HG02763 (cell line): ENCODE data around the gene MCCC1.
"Not testable (repeated sequence)": the region's sequence is repeated elsewhere in the genome, so short reads cannot be mapped to it uniquely, and the experiment has no call there.

Experiments
- ATAC-seq: cut with Tn5 transposase; IDR thresholded peaks from one replicate; pipeline ENCODE4 v1.9.1; 2021; ENCODE audit warnings: mild to moderate bottlenecking, moderate library complexity; ENCODE audit not compliant: unreplicated experiment

MCCC1 gene

DNA sequence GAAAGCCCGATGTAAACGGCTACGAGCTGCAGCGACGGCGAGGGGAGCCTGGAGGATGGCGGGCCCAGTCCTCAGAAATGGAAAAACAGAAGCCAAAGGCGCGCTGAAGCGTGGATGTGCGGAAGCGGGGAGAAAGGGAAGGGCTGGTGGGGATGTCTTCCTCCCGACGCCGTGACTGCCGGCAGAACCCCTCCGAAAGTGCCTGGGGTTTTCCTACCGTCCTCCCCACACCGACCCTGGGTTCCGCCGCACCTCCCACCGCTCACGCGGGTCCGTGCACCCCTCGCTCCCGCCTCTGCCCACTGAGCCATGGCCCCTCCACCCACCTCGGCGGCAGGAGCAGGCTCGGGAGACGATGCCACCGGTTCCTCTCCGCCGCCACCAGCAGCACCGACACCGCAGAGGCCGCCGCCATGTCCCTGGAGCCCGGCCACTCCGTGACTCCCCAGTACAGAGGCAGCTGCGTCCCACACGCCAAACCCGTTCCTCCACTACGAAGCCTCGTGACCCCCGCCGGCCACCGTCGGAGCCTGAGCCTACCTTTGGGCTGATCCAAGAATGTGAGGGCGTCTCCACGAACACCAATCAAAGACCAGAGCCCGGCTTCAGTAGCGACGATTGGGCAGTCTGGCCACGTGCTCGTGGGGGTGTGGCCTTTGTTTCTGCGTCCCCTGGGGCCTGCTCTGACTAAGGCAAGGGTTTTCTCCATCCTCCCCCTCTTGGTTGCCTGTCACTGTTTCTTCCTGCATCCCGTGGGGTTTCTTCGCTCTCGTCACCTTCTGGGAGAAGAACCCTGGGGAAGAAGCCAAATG lies at the start of gene MCCC1:
Gene MCCC1 (minus strand): TSS at position 471 of the 812 bp plus-strand sequence. CDS start 56 bp downstream, at position 415.
- ATAC-seq = peak; percentile 99

DNA sequence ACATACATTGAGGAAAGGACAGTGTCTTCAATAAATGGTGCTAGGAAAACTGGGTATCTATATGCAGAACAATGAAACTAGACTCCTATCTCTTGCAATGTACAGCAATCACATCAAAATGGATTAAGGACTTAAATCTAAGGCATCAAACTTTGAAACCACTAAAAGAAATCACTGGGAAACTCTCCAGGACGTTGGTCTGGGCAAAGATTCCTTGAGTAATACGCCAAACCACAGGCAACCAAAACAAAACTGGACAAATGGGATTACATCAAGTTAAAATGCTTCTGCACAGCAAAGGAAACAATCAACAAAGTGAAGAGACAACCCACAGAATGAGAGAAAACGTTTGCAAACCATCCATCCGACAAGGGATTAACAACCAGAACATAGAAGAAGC lies 48.8 kb upstream of the MCCC1 start:
- no peak for ATAC-seq

DNA sequence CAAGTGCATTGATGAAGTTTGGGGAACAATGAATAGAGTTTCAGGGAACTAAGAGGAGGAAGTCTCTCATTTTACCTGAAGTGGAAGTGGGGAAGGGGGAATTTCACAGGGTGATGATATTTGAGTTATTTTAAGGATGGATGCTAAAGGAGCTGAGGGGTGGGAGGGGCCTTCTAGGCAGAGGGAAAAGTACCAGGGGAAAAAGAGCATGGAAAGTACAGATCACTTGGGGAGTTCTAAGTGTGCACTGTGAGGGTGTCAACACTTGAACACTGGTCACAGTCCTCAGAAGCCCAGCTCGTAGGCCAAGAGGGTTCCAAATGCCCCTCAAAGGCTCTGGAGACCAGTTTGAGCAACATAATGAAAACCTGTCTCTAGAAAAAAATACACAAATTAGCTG lies 45.1 kb upstream of the MCCC1 start:
- no peak for ATAC-seq

DNA sequence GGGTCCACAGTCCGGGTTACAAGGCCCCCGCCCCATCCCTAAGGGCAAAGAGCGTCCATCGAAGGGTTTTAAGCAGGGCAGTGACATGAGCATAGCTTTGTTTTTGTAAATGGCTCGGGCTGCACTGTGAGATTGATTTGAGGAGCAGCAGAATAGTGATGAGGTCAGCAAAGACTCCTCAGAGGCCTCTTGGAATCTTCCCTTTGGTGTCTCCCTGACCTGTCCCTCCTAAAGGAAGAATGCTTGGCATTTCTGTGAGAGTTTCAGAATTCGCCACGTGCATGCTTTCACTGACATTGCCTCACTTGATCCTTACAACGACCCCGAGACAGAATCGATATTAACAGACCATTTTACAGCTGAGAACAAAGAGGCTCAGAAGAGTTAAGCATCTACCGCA lies 42.9 kb upstream of the MCCC1 start:
- ATAC-seq = no peak

DNA sequence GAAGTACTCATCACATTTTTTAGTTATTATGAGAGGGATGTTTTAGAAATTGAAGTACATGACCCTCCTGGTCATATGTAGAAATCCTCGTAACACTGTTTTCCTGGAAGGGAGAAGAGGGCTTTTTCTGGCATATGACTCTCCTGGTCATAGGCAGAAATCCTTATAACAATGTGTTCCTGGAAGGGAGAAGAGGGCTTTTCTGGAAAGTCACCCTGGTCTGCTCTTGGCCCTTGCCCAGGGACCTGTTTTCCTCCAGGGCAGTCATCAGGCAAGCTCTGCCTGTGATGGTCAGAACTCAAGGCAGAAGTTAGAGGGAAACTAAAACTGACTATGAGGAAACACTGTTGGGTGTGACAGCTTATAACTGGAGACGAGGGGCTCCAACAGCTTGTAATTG lies 35.5 kb upstream of the MCCC1 start:
- no peak for ATAC-seq

DNA sequence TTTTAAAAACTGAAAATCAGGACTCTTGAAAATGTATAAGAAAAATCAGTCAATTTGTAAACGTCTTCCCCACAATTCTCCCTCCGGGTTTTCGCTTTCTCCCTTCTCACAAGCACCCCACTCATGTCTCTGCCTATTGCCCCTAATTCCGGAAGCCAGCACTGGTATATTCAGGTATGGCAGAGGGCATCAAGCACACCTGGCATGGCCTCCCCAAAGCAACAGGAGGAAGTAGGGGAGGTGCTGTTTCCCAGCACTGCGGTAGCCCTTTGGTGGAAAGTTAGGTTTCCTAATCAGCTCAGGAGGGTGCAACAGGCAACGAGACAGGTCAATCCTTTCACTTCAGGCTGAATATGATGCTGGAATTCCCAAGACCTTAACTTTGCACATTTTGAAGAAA lies 33.1 kb upstream of the MCCC1 start:
- ATAC-seq = no peak

DNA sequence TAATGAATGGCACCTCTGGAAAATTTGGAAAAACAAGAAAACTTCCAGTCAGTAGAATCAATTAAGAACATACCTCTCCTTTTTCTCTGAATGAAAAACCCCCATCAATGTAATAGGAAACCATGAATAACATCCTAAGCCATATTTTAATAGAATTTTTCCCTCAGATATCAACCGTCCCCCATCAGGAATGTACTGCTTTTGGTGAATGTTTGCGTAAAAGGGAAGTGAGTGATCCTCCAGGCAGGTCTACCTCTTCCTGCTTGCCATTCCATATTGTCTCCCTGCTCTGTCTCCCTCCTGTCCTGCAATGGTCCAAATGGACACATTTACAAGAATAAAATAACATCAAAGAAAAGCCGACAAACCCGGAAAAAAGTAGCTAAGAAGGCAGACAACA lies 32.4 kb upstream of the MCCC1 start:
- no peak for ATAC-seq

DNA sequence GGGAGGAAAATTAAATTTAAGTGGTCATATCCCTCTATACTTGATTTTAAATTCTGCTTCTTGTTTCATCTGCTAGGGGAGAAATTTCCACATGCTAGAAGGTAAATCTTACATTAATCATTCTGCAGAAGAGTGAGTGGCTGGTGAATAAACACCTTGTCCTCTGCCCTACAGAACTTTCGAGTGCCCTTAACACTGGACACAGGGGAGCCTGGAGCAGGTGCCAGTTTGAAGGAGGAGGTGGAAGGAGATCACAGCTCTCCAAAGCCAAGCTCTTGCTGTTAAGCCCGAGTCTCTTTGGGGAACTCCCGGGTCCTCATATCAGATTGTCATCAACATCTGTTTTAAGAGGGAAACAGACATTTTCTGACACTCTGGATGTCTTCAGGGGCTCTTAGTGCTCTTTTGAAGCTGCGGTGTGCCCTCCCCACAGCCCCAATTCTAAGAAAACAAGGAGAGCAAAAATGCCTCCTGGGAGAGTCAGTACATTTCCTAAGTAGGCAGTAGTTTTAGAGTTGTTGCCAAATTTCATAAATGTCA lies 32.0 kb upstream of the MCCC1 start:
- ATAC-seq = no peak

DNA sequence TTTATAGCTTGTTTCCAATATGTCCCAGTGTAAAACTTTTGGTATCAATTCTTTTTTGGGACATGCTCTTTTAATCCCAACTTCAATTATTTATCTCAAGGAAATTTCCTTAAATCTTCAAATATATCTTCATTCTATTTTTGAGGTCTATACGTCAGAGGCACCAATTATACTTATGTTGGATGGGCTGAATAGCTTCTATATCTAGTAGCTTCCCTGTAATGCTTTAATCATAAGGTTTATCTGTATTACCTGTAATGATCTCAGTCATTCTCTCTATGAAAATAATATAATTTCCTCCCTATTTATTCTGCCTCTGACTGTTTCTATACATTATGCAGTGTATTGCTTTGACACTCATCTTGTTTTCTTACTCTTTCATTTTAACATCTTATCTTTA lies 29.9 kb upstream of the MCCC1 start:
- ATAC-seq = no peak

DNA sequence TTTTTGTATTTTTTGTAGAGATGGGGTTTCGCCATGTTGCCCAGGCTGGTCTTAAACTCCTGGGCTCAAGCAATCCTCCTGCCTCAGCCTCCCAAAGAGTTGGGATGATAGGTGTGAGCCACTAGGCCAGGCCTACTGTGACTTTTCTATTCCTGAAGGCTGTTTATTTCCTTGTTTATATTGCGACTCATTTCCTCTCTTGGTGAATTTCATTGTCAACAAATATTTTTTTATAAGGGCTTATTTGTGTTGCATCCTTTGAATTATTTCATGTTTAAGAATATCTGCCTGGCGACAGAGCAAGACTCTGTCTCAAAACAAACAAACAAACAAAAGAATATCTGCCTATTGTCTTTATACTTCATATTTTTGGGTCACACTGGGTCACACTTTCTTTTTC lies 29.4 kb upstream of the MCCC1 start:
- no peak for ATAC-seq

DNA sequence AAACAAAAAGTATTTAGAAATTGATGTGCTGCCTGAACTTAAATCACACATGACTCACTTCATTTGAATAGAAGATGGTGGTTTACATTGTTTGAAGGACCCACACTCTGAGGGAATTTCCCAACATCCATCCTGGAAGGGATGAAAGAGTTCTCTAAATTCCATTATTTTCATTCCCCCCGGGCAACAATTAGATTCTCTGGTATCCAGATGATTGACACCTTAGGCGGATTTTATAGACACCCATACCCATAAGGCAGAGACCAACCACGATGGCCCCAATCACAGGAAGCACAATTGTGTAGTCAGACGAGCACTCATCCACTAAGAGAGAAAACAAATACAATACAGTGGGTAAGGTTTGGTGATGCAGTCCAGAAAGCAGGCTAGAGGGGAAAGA lies 24.6 kb upstream of the MCCC1 start:
- ATAC-seq = no peak

DNA sequence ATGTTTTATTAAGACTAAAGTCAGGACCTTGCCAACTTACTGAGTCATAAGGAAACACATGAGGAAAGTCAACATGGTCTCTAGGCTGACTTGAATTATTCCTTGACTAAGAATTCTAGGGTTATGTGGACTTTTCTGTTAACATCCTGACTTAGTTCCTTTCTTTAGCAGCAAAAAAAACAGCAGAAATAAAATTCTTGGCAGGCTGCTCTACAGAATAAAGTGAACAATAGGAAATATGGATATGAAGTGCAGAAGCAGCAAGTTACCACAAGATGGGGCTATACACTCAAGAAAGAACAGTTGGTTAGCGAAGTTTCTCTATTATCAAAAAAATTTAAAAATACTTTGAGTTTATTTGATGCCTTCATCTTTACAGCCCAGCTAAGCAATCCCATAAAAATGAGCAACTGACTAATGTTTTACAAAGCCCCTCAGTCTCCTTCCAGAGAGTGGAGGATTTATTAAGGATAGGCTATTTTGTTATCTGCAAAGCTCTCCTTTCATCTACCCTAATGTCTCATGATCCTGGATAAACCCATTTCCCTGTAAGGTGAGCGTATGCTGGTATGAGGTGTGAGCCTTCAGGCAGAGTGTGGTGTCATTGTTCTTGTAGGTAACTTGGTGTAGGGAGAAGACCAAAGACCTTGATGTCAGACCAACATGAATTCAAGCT lies 23.1 kb upstream of the MCCC1 start:
- ATAC-seq = no peak

DNA sequence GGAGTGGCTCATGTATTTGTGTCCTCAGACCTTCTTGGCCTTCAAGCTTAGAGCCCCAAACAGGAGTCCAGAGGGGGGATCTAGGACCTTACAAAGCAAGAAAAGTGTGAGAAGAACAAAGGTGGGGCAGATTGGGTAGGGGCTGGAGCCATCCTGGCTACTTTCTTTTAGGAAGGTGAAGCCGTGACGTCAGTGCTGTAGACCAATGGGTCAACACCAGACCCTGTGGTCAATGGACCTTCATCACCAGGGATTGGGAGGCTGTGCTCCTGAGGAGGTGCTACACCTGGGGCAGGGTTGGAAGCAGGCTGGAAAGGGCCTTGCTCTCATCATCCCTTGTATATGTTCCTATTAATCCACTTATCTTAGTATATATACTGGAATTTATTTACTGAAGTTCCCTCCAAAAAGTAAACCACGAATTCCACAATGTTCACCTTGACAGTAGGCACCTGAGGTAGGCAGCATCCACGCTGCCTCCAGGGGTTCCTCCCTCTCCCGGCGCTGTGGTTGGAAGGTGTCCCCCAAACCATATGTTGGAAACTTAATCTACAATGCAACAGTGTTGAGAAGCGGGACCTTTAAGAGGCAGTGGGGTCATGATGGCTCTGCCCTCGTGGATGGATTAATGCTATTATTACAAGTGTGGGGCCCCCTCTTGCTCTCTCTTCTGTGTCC lies 21.4 kb upstream of the MCCC1 start:
- ATAC-seq = no peak

DNA sequence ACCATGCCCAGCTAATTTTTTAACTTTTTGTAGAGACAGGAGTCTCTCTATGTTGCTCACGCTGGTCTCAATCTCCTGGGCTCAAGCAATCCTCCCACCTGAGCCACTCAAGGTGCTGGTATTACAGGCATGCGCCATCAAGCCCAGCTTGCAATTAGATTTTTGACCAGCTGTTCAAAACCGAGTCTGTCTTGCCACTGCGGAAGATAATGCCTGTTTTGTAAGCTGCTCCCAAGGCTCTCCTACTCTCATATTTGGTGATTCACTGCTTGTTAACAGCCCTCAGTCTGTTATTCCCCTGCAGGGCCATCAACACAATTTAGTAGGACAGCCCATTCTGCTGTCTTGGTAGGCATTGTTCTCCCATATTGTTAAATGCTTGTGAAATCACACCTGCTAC lies 17.8 kb upstream of the MCCC1 start:
- no peak for ATAC-seq

DNA sequence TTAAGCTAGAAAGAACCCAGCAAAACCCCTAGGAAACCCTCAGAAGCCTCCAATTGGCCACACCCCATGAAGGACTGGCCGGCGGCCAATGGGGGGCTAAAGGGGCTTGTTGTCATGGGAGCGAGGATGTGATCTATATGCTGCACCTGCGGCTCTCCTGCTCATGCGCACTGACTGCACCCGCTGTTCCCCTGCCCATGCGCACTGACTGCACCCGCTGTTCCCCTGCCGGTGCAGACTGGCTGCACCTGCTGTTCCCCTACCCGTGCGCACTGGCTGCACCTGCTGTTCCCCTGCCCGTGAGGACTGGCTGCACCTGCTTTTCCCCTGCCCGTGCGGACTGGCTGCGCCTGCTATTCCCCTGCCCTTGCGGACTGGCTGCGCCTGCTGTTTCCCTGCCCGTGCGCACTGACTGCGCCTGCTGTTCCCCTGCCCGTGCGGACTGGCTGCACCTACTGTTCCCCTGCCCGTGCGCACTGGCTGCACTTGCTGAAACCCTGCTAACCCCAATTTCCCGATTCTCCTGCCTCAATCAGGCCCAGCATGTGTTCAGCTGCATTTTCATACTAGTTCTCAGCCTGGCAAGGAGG lies 16.8 kb upstream of the MCCC1 start:
- ATAC-seq = peak; percentile 82

DNA sequence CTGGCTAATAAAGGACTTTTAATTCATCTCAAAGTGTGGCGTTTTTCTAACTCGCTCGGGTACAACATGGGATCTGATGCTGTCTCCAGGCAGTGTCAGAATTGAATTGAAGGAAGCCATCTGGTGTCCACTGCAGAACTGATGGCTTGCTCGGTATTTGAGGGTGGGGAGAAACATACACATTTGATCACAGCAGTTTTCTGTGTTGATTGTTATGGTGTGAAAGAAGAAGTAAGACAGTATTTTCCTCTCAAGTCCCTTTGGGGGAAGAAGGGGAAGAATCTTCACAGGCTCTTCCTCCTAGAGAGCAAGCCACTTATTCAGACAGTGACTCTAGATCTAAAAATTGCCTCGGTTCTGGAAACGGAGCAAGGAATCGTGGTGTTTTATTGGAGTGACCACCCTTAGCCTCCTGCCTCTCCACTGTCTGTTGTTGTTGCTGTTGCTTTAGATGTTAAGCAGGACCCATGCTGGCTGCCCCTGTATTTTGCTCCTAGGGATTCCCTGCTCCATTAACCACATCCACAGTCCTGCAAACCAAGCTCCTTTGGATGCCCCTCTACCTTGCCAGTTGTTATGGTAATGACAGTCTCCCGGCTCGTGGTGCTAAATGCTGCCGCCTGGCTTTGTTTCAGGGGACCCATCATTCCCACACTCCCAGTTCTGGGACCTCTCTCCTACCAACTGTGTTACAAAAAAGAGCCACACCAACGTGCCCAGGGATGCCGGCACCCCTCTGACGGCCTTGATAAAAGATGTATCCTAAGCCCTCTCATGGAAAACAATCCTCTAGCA lies 15.3 kb upstream of the MCCC1 start:
- ATAC-seq = no peak

DNA sequence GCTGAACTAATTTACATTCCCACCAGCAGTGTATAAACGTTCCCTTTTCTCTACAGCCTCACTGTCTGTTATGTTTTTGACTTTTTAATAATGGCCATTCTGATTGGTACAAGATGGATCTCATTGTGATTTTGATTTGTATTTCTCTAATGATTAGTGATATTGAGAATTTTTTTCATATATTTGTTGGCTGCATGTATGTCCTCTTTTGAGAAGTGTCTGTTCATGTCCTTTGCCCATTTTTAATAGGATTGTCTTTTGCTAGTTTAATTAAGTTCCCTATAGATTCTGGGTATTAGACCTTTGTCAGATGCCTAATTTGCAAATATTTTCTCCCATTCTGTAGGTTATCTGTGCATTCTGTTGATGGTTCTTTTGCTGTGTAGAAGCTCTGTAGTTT lies 10.6 kb upstream of the MCCC1 start:
- not testable (repeated sequence) for ATAC-seq

DNA sequence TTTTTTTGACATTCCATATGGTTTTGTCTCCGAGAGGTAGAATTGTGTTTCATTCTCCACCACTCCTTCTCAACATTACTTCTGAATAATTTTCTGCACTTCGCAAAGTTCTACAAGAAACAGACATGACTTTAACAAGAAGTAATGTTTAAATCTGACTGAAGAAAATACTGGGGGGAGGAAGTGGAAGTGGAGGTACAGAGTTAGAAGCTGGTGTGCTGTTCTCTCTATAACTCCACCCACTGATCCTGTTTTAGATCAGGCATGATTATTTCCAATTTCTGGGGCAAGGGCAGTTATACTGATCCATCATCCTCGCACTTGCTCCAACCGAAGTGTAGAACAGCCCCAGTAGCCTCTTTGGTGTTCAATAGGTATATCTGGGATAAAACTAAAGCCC lies 9.2 kb upstream of the MCCC1 start:
- no peak for ATAC-seq

DNA sequence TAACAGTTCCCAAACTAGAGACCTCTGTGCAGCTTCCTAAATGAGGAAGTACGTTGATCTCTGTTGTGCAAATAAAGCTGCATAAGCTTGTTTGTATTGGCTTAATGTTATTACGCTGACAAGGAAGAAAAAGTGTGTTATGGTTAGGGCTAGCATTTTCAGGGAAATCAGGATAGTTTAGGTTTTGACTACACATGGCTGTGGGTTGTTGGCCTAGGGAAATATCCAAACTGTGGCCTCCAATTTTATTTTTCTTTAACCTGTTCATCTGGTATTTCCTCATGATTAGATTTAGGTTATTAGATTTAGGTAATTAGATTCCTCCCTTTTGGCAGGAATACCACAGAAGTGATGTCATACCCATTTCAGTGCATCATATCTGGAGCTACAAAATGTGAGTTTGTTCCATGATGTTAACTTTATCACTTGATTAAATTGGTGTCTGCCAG lies 8.7 kb upstream of the MCCC1 start:
- ATAC-seq = no peak

DNA sequence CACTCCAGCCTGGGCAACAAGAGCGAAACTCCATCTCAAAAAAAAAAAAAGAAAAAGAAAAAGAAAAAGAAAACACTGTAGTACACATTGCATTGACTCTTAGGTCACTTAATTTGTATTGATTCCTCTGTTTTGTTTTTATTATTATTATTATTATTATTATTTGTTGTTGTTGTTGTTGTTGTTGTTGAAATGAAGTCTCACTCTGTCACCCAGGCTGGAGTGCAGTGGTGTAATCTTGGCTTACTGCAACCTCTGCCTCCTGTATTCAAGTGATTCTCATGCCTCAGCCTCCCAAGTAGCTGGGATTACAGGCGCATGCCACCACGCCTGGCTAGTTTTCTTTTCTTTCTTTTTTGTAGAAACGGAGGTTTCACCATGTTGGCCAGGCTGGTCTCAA lies 8.1 kb upstream of the MCCC1 start:
- not testable (repeated sequence) for ATAC-seq
